ENCODE measurements around the gene TBC1D16.
"Not testable (repeated sequence)": the region's sequence is repeated elsewhere in the genome, so short reads cannot be mapped to it uniquely, and the experiment has no call there.

DNA sequence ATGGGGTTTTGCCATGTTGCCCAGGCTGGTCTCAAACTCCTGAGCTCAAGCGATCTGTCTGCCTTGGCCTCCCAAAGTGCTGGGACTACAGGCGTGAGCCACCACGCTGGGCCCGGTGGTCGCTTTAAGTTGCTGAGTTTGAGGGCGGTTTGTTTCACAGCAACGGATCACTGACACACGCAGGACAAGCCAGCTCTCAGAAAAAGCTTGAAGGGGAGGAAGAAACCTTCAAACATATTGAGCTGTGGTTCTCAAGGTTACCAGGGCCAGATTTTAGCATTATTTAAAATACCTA is 79.3 kb downstream of the TBC1D16 start:
- TF ChIP-seq POLR2A (IDR thresholded peaks at IDR 0.05; ENCODE audit: extremely low read depth, insufficient read length), result not testable (repeated sequence)
- TF ChIP-seq, protein P1, sequence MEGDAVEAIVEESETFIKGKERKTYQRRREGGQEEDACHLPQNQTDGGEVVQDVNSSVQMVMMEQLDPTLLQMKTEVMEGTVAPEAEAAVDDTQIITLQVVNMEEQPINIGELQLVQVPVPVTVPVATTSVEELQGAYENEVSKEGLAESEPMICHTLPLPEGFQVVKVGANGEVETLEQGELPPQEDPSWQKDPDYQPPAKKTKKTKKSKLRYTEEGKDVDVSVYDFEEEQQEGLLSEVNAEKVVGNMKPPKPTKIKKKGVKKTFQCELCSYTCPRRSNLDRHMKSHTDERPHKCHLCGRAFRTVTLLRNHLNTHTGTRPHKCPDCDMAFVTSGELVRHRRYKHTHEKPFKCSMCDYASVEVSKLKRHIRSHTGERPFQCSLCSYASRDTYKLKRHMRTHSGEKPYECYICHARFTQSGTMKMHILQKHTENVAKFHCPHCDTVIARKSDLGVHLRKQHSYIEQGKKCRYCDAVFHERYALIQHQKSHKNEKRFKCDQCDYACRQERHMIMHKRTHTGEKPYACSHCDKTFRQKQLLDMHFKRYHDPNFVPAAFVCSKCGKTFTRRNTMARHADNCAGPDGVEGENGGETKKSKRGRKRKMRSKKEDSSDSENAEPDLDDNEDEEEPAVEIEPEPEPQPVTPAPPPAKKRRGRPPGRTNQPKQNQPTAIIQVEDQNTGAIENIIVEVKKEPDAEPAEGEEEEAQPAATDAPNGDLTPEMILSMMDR (IDR thresholded peaks at IDR 0.05; ENCODE audit: low read depth, low read length), result not testable (repeated sequence)
